Fibroblast of gingiva (primary cell): ENCODE data around the gene NOP53.
"Not testable (repeated sequence)": the region's sequence is repeated elsewhere in the genome, so short reads cannot be mapped to it uniquely, and the experiment has no call there.

ENCODE experiments used
- DNase-seq: peaks from one replicate; pipeline ENCODE4 v3.0.0-alpha.2; 2011; ENCODE audit warnings: low read depth

The NOP53 gene

GRCh38 chr19:47718415-47719046 is 26.8 kb upstream of the NOP53 start:
- not testable (repeated sequence) for DNase-seq

GRCh38 chr19:47719047-47719859 is 26.1 kb upstream of the NOP53 start:
- DNase-seq, result peak; percentile 100

- peak; percentile 39 for DNase-seq
Observed at GRCh38 chr19:47720669-47721422, 24.5 kb upstream of the NOP53 start.

GRCh38 chr19:47723581-47723940 is 21.8 kb upstream of the NOP53 start:
- peak; percentile 94 for DNase-seq

- no peak for DNase-seq
Observed at GRCh38 chr19:47725759-47726401, 19.5 kb upstream of the NOP53 start.

GRCh38 chr19:47726467-47726866 is 18.9 kb upstream of the NOP53 start:
- peak; percentile 80 for DNase-seq

GRCh38 chr19:47728295-47728694 is 17.1 kb upstream of the NOP53 start:
- DNase-seq, result not testable (repeated sequence)

GRCh38 chr19:47729468-47729798 is 15.9 kb upstream of the NOP53 start:
- peak; percentile 72 for DNase-seq

- DNase-seq, result no peak
Observed at GRCh38 chr19:47729799-47730520, 15.4 kb upstream of the NOP53 start.

GRCh38 chr19:47730521-47730889 is 14.8 kb upstream of the NOP53 start:
- DNase-seq, result no peak

- DNase-seq, result no peak
Observed at GRCh38 chr19:47730910-47731309, 14.4 kb upstream of the NOP53 start.

- no peak for DNase-seq
Observed at GRCh38 chr19:47735131-47735530, 10.2 kb upstream of the NOP53 start.

- peak; percentile 30 for DNase-seq
Observed at GRCh38 chr19:47740866-47741519, 4.4 kb upstream of the NOP53 start.

GRCh38 chr19:47741544-47742140 is 3.7 kb upstream of the NOP53 start:
- no peak for DNase-seq

- DNase-seq, result peak; percentile 21
Observed at GRCh38 chr19:47742634-47743033, 2.7 kb upstream of the NOP53 start.

GRCh38 chr19:47746129-47746528 is 783 bp downstream of the NOP53 start:
- DNase-seq, result not testable (repeated sequence)

- DNase-seq, result no peak
Observed at GRCh38 chr19:47749326-47749725, 4.0 kb downstream of the NOP53 start.

GRCh38 chr19:47750752-47751151 is 5.4 kb downstream of the NOP53 start:
- DNase-seq, result no peak

GRCh38 chr19:47752440-47753211 is 7.3 kb downstream of the NOP53 start:
- no peak for DNase-seq
